WTC11 (cell line): ENCODE data around the gene MYOG.

ENCODE experiments used
- ATF3 ChIP-seq: sonication (generic); formaldehyde crosslinking; conservative IDR thresholded peaks from 2 replicates; pipeline ENCODE4 v1.8.1; 2022; ENCODE audit warnings: mild to moderate bottlenecking, missing genetic modification reagents
- CTCF ChIP-seq: fragments of 200-600 bp; IDR thresholded peaks from 2 replicates; pipeline ENCODE4 v1.8.0; 2022; ENCODE audit warnings: antibody characterized with exemption
- E2F4 ChIP-seq: sonication (generic); formaldehyde crosslinking; IDR thresholded peaks from 2 replicates; pipeline ENCODE4 v1.8.1; 2022; ENCODE audit warnings: low read depth, mild to moderate bottlenecking, moderate library complexity, missing genetic modification reagents, borderline replicate concordance
- JAZF1 ChIP-seq: fragments of 250-450 bp; sonication (Bioruptor Pico); IDR thresholded peaks from 2 replicates; pipeline ENCODE4 v1.9.0; 2021; ENCODE audit warnings: moderate library complexity, mild to moderate bottlenecking, inconsistent platforms
- NR3C1 ChIP-seq: sonication (generic); formaldehyde crosslinking; conservative IDR thresholded peaks from 2 replicates; pipeline ENCODE4 v1.8.1; 2023; ENCODE audit warnings: low read depth, mild to moderate bottlenecking, missing genetic modification reagents
- PRDM15 ChIP-seq: sonication (generic); formaldehyde crosslinking; IDR thresholded peaks from 2 replicates; pipeline ENCODE4 v1.8.0; 2022; ENCODE audit warnings: missing genetic modification reagents
- STAT6 ChIP-seq: sonication (generic); formaldehyde crosslinking; conservative IDR thresholded peaks from 2 replicates; pipeline ENCODE4 v1.8.1; 2023; ENCODE audit warnings: mild to moderate bottlenecking, low read depth, missing genetic modification reagents, moderate library complexity
- ZBTB21 ChIP-seq: sonication (generic); formaldehyde crosslinking; IDR thresholded peaks from 2 replicates; pipeline ENCODE4 v1.8.1; 2023; ENCODE audit warnings: mild to moderate bottlenecking, missing genetic modification reagents, borderline replicate concordance
- ZBTB43 ChIP-seq: sonication (generic); formaldehyde crosslinking; IDR thresholded peaks from 2 replicates; pipeline ENCODE4 v1.8.1; 2023; ENCODE audit warnings: mild to moderate bottlenecking, missing genetic modification reagents
- ZNF232 ChIP-seq: sonication (generic); formaldehyde crosslinking; IDR thresholded peaks from 2 replicates; pipeline ENCODE4 v1.8.0; 2022; ENCODE audit warnings: mild to moderate bottlenecking, missing genetic modification reagents

GRCh38 chr1:203122159-203122558 lies 36.3 kb upstream of the MYOG start:
- TF ChIP-seq E2F4 (no peak), STAT6 (CRISPR knock-in tag) (no peak), ZBTB21 (CRISPR knock-in tag) (no peak), ZBTB43 (CRISPR knock-in tag) (no peak), ZNF232 (CRISPR knock-in tag) (no peak), JAZF1 (CRISPR knock-in tag) (no peak), CTCF (no peak), ATF3 (CRISPR knock-in tag) (no peak), PRDM15 (CRISPR knock-in tag) (no peak), NR3C1 (CRISPR knock-in tag) (no peak)
